ENCODE data around the gene NPHS2. TPM values are rescaled to one million over a fixed set of nuclear protein-coding genes. Genes with fewer than 3 reads are reported as not detected.

NPHS2 gene
- total and polyA plus RNA-seq, 3 donors from 2014 or later: 0.37 to 1.1 (median 0.83) TPM

DNA sequence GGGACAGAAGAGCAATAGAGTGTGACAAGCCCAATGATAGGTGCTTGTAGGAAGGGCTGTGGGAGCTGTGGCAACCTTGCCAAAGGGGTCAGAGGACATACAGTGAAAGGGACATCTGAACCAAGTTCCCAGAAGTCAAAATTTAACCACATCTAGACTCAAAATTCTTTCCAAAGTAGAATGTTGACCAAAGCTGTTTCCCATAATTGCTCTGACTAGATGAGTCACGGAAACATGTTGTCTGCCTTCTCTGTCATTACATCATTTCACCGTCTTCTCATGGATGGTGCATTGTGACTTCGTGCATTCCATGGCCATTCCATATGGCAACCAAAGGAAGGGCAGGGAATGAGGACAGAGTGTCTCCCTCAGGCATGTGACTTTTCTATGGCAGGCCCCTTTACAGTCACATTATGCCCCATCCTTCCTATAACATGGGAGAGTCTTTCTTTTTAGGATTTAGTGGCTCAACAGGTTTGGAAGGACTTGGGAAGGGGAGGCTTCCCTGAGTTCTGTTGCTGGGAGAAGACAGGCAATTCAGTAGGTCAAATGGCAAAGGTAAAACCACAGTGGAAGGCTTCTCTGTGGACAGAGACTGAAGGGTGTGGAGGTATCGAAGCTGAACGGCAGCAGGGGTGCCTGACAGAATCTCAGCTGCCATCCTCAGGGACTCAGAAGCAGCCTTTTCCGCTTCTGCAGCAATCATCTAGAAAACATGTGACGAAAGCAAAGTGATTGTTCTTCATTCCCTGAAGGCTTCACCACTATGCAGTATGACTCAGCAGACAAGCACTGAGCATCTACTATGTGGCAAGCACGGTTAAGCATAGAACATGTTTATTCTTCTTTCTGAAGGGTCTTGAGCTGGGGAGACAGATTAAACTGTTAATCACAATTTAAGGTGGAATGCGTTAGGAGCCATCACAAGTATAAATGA is 24.7 kb downstream of the NPHS2 start:
- 65 to 80% methylated on average over 9 of the region's 9 CpGs for WGBS, 2 donors
- DNase-seq: no peak
- TF ChIP-seq, protein P1, sequence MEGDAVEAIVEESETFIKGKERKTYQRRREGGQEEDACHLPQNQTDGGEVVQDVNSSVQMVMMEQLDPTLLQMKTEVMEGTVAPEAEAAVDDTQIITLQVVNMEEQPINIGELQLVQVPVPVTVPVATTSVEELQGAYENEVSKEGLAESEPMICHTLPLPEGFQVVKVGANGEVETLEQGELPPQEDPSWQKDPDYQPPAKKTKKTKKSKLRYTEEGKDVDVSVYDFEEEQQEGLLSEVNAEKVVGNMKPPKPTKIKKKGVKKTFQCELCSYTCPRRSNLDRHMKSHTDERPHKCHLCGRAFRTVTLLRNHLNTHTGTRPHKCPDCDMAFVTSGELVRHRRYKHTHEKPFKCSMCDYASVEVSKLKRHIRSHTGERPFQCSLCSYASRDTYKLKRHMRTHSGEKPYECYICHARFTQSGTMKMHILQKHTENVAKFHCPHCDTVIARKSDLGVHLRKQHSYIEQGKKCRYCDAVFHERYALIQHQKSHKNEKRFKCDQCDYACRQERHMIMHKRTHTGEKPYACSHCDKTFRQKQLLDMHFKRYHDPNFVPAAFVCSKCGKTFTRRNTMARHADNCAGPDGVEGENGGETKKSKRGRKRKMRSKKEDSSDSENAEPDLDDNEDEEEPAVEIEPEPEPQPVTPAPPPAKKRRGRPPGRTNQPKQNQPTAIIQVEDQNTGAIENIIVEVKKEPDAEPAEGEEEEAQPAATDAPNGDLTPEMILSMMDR (IDR thresholded peaks at IDR 0.05): no peak
- no peak for TF ChIP-seq POLR2A (IDR thresholded peaks at IDR 0.05)
- H3K36me3 ChIP-seq (ENCODE audit: low read depth, missing control alignments): no peaks in the 10 kb centered on the region
- H3K4me3 ChIP-seq: no peak overlapping the region
- no peak overlapping the region for H3K27ac ChIP-seq
- no peaks in the 10 kb centered on the region for H3K27me3 ChIP-seq
- no peaks in the 10 kb centered on the region for H3K4me1 ChIP-seq
- intact Hi-C loops (cut with DNase I; ENCODE audit: low total_unique reads): no loop called here
- no peaks in the 10 kb centered on the region for H3K9me3 ChIP-seq

DNA sequence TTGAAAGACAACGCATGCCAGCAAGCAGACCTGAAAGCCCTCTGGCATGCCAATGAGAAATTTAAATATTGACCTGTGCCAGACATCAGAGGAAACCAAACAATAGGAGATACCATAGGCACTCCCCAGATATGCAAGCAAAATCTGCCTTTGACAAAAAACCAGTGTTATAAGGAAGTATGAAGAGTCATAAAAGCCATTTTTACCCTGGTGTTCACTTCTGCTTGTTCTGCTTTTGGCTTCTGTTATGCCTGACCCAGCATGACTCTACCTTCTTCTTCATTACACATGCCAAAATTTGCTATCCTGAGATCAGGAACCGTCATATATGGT is 26.4 kb downstream of the NPHS2 start:
- Histone ChIP-seq H3K4me3 (no peak overlapping the region), H3K27ac (no peak overlapping the region), H3K36me3 (ENCODE audit: low read depth, missing control alignments) (no peaks in the 10 kb centered on the region), H3K4me1 (no peaks in the 10 kb centered on the region), H3K9me3 (no peaks in the 10 kb centered on the region), H3K27me3 (no peaks in the 10 kb centered on the region)
- DNase-seq: no peak
- whole genome bisulfite sequencing, 2 donors: 93 to 94% methylated on average over 2 of the region's 2 CpGs
- intact Hi-C loops (cut with DNase I; ENCODE audit: low total_unique reads): no loop called here
- TF ChIP-seq, protein P1 (IDR thresholded peaks at IDR 0.05): no peak
- no peak for TF ChIP-seq POLR2A (IDR thresholded peaks at IDR 0.05)

DNA sequence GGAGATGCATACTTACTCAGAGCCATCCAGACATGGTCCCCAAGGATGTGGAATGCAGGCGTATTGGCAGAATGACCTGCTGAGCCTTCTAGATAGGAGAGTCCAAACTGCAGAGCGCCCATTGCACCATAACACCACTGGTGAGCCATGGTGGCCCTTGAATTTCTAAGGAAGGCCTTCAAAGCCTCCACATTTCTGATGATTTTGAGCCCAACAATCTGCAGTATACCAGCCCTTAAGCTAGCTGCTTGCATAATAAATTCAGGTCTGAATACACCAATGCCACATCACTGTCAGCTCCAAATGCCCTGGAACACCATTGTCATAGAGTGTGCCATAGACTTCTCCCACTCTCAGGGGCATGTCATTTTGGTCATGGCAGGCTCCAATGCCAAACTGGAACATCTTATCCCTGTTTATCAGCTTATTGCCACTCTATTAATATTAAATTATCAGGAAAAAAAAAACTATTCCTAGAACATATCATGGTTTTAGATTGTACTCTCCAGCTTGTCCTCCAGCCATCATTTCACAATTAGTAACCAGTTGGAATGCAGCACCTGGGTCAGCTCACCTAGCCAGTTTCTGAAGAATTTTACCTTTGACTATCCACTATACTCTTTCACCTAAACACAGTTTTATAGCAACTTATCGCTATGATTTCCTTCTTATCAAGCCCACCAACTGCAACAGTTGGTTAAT is 26.9 kb downstream of the NPHS2 start:
- no peak for DNase-seq
- H3K36me3 ChIP-seq (ENCODE audit: low read depth, missing control alignments): no peaks in the 10 kb centered on the region
- intact Hi-C loops (cut with DNase I; ENCODE audit: low total_unique reads): no loop called here
- TF ChIP-seq POLR2A (IDR thresholded peaks at IDR 0.05): no peak
- TF ChIP-seq, protein P1 (IDR thresholded peaks at IDR 0.05): no peak
- no peaks in the 10 kb centered on the region for H3K4me1 ChIP-seq
- H3K4me3 ChIP-seq: no peak overlapping the region
- H3K9me3 ChIP-seq: no peaks in the 10 kb centered on the region
- H3K27ac ChIP-seq: no peak overlapping the region
- no peaks in the 10 kb centered on the region for H3K27me3 ChIP-seq
- WGBS, 2 donors: 68 to 90% methylated on average over 3 of the region's 3 CpGs

- no peak for DNase-seq
- Histone ChIP-seq H3K27ac (no peak overlapping the region), H3K4me3 (no peak overlapping the region), H3K27me3 (no peaks in the 10 kb centered on the region), H3K9me3 (no peaks in the 10 kb centered on the region), H3K36me3 (ENCODE audit: low read depth, missing control alignments) (no peaks in the 10 kb centered on the region), H3K4me1 (no peaks in the 10 kb centered on the region)
- TF ChIP-seq, protein P1 (IDR thresholded peaks at IDR 0.05): no peak
- no peak for TF ChIP-seq POLR2A (IDR thresholded peaks at IDR 0.05)
- 67 to 100% methylated on average over 1 to 2 of the region's 2 CpGs for WGBS, 2 donors
- intact Hi-C loops (cut with DNase I; ENCODE audit: low total_unique reads): no loop called here
These were observed 28.7 kb downstream of the NPHS2 start for GRCh38 chr1:179547021-179547535.

All from testis (tissue), 3 donors.